Activated effector memory CD4-positive, alpha-beta T cell treated with anti-CD3 and anti-CD28 coated beads, Interleukin-2, amount 50 U/mL, for 16 hours (primary cell): ENCODE measurements around the gene OR2A1.
"Not testable (repeated sequence)": the region's sequence is repeated elsewhere in the genome, so short reads cannot be mapped to it uniquely, and the experiment has no call there.

Source experiments
- DNase-seq: peaks from one replicate; pipeline ENCODE4 v3.0.0-alpha.2; 2020

OR2A1 gene

GRCh38 chr7:144311872-144312469 lies at the start of gene OR2A1:
TSS of gene OR2A1 (plus strand) at chr7:144312419. CDS start at chr7:144318125, 5,706 bp downstream.
- DNase-seq, result not testable (repeated sequence)

DNA sequence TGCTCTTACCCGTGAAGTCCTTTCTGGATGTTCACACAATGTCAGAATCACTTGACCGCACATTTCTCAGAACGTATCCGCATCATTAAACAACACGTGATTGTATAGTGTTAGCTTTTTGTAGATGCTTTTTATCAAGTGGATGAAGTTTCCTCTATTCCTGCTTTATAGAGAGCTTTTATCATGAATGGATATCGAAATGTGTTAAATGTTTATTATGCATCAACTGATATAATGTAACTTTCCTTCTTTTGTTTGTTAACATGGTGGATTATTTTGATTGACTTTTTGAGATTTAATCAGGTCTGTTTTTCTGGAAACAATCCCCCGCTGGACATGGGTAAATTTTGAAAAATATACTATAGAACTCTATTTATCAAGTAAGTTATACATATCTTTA lies 47.5 kb upstream of the OR2A1 start, which contains the start of gene OR2A7:
Gene OR2A7 (minus strand): TSS at position 101 of the 400 bp plus-strand sequence. CDS start 5,164 bp downstream, outside the sequence.
- DNase-seq, result not testable (repeated sequence)

GRCh38 chr7:144269188-144269587 lies 43.0 kb upstream of the OR2A1 start, which contains the start of gene CTAGE8:
TSS of gene CTAGE8 (minus strand) at chr7:144269288. CDS start at chr7:144269250, 38 bp downstream.
- not testable (repeated sequence) for DNase-seq

GRCh38 chr7:144275281-144275680 lies 36.9 kb upstream of the OR2A1 start:
- not testable (repeated sequence) for DNase-seq

GRCh38 chr7:144280010-144280409 lies 32.2 kb upstream of the OR2A1 start:
- DNase-seq, result not testable (repeated sequence)

DNA sequence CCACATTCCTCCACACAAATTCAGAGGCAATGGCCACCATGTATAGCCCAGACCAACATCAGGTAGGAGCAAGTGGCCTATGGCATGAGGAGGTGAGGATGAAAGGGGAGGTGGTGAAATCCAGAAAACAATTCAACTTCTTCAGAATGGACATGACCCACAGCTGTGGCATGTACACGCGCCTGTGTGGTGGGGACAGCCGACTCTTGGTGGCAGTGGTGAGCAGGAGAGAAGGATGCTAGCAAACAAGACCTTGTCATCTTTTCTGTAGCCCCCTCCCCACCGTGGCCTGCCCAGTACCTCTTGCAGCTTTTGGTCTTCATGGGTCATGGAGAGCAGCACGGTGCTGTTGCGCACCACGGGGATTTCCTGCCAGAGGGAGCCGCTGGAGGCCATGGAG lies 30.2 kb upstream of the OR2A1 start:
- DNase-seq, result not testable (repeated sequence)

DNA sequence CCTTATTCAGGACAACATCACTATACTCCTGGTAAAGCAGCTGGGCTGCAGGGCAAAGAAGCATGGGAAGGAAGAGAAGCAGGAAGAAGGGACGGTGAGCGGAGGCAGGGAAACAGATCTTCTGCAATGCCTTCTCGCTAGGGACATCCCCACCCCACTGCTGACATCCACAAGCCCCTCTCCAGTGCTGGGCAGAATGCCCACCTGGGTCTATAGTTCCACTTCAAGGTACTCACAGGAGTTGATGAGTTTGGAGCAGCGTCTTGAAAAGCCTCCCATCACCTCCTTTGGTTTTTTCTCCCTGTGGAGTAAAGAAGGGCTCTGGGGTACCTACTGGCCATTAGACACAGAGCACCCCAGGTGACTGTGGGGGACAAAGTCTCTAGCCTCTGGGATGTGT lies 29.7 kb upstream of the OR2A1 start:
- not testable (repeated sequence) for DNase-seq

- DNase-seq, result not testable (repeated sequence)
Measured at GRCh38 chr7:144283716-144284115, 28.5 kb upstream of the OR2A1 start.

- DNase-seq, result not testable (repeated sequence)
Measured at GRCh38 chr7:144287171-144287784, 24.9 kb upstream of the OR2A1 start.

- not testable (repeated sequence) for DNase-seq
Measured at GRCh38 chr7:144291607-144292006, 20.6 kb upstream of the OR2A1 start.

DNA sequence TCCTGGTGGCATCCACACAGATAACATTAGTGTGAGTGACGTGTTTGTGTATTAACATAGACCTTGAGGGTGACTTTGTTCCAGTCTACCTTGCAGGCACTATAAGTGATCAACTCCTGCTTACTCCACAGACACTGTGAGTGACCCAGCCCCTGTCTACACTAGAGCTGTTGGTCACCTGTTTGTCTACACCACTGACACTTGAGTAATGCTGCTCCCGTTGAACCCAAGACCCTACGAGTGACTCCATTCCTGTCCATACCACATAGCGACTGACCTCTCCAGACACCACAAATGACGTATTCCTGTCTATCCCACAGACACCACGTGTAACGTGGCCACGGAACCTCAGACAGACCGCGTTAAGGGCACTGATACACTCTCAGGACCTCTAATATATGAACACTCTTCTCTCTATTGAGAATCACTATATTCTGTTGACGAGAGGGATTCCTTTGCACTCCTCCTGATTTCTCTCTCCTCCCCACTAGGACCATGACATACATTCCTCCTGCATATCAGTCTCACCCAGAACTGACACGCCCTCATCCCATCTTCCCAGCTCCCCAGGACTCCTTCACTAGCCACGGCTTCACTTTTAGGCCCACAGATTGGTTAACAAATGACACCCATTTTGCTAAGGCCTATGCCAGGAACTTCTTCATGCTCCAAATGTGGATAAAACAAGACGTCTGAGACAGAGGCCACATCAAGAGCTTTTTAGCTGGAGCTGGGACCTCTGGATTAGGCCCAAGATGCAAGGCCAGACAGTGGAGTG lies 19.6 kb upstream of the OR2A1 start:
- peak; percentile 62 for DNase-seq

GRCh38 chr7:144293794-144294499 lies 18.3 kb upstream of the OR2A1 start:
- DNase-seq, result peak; percentile 69

- DNase-seq, result not testable (repeated sequence)
Measured at GRCh38 chr7:144302578-144303303, 9.5 kb upstream of the OR2A1 start.

DNA sequence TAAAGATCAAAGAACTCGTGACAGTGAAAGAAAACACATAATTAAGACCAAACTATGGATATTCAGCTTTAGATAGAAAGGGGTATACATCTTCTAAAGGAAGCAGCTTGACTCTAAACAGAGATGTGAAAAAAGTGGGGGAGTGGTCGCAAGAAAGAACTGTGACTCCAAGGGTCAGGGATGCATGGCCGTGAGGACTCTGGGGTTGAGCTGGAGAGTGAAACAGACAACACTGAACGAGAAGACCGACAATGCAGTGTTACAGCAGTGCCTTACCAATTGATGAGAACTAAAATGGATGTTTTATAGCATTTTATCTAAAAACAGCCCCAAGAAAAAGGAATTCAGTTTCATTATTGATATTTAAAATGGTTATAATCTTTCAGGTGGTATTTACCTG lies 8.6 kb upstream of the OR2A1 start:
- DNase-seq, result not testable (repeated sequence)

DNA sequence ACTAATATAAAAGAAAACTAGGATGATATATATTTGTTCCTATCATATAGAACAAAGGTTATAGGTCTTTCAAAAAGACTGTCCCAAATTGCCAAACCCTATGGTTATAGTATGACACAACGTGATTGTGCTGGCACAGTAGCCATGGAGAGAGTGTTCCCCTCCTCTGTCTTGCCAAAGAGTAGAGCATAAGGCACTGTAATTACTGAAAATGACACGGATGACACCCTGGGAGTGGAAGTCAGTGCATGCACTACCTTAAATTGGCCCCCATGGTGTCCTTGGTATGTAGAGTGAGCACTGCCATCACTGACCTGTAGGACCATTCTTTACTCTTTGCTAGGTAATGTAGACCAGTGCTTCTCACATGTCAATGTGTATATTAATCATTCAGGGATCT lies 7.1 kb upstream of the OR2A1 start:
- not testable (repeated sequence) for DNase-seq

DNA sequence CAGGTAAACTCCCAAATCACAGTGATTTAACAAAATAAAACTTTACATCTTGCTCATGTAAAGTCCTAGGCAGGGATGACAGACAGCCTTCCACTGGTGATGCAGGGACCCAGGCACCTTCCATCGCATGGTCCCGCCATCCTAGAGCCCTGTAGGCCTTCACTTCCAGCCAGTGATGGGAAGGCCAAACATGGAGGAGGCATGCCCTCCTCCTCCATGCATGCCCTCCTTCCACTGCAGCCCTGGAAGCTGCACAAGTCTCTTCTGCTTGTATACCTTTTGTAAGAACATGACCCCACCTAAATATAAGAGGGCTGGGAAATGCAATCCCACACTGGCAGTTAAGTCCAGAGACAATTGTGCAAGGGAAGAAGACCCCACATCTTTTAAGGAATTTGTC lies 2.5 kb upstream of the OR2A1 start:
- DNase-seq, result not testable (repeated sequence)

- DNase-seq, result not testable (repeated sequence)
Measured at GRCh38 chr7:144311218-144311617, 1.0 kb upstream of the OR2A1 start.

- not testable (repeated sequence) for DNase-seq
Measured at GRCh38 chr7:144317537-144317936, 5.3 kb downstream of the OR2A1 start.

GRCh38 chr7:144319547-144319946 lies 7.3 kb downstream of the OR2A1 start:
- not testable (repeated sequence) for DNase-seq

DNA sequence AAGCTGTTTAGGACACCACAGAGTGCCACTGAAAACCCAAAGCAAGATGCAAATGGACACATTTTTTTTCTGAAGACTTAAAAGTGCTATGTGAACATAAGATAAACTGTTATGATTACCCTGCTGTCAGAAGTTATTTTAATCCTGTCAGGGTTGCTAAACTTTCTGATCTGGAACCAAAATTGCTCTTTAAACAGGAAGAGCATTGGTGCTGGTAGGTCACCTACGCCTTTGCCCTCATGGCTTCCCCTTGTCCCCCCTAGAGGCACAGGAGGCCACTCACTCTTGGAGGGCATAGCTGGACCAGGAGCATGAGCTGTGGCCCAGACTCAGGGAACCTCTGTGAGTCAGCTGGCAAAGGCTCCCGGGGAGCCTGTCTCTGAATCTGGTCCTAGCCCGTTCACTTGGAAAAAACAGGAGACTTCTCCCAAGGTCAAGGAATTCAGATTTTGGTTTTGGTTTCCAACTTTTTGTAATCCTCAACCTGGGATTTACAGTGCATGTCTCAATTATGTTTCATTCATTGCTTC lies 9.5 kb downstream of the OR2A1 start:
- DNase-seq, result not testable (repeated sequence)

- not testable (repeated sequence) for DNase-seq
Measured at GRCh38 chr7:144323359-144323758, 11.1 kb downstream of the OR2A1 start.

GRCh38 chr7:144325868-144326267 lies 13.6 kb downstream of the OR2A1 start:
- DNase-seq, result not testable (repeated sequence)
